GM18951 (cell line): ENCODE measurements around the gene KIAA0513.

Source experiments
- POLR2A ChIP-seq: IDR thresholded peaks from 4 replicates; pipeline ENCODE4 v1.6.1; 2011; ENCODE audit warnings: mild to moderate bottlenecking; ENCODE audit not compliant: insufficient read length, insufficient read depth; ENCODE audit errors: extremely low read depth
- in situ Hi-C: fragments of 300-500 bp; cut with MboI; formaldehyde crosslinking; loops from one replicate; pipeline ENCODE4 v1.12.0; 2022; ENCODE audit warnings: low sequenced_read_pairs, mixed read lengths, inconsistent platforms; ENCODE audit not compliant: unreplicated experiment

Gene KIAA0513

GRCh38 chr16:85067426-85067825 is 39.8 kb downstream of the KIAA0513 start:
- in situ Hi-C loops = no loop called here
- TF ChIP-seq POLR2A = no peak

DNA sequence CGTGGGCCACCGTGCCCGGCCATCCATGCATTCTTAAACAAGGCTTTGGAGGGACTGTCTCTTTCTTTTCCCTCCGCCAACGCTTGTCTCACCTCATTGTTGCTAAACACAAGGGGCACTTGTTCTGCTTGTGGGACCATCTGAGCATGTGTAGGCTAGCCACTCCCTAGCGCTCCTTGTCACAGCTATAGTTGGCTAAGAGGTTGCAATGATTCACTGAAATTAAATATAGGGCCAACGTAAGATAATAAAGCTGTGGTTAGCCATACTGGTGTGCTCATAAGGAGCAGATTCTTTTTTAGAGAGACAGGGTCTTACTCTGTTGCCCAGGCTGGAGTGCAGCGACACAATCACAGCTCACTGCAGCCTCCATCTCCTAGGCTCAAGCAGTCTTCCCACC is 41.2 kb downstream of the KIAA0513 start:
- TF ChIP-seq POLR2A = no peak
- in situ Hi-C loops = no loop called here

DNA sequence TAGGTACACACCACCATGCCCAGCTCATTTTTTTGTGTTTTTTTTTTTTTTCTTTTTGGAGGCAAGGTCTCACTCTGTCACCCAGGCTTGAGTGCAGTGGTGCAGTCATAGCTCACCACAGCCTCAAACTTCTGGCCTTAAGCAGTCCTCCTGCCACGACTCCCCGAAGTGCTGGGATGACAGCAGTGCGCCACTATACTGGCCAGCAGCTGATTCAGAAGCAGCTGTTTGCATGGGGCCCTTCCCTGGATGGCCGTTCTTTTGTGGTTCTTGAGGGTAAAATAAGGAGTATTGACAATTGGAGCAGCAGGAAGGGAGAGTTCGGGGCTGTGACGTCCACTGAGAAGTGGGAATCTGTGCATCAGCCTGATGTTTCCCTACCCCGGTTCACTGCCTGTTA is 41.6 kb downstream of the KIAA0513 start:
- TF ChIP-seq POLR2A = no peak
- in situ Hi-C loops = no loop called here

DNA sequence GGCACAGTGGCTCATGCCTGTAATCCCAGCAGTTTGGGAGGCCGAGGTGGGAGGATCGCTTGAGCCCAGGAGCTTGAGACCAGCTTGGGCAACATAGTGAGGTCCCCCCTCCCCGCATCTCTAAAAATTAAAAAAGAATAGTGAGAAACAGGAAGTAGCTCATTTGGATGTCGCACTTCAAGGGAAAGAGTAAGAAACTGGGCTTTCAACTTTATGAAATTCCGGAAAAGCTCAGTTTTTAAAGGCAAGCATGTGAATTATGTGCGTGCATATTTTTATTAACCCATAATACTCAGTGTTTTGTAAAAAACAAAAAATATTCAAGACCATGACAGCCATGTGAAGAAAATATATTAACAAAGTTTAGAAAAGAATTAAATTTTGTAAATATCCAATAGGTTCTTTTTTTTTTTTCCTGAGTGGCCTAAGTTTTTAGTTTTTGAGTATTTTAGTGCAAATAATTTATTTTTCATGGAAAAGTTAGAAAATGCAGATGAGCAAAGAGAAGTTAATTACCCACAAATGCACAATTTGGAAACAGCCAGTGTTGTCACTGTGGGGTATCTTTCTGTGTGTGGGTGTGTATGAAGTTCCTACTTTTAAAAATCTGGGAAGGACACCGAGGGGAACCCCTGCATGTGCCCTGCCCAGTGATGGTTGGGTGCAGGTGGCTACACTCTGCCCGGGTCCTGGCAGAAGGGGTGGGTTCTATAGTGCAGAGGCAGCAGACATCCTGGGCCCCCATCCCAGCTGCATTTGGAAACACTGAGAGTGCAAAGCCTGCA is 44.7 kb downstream of the KIAA0513 start:
- no peak for TF ChIP-seq POLR2A
- in situ Hi-C loops = no loop called here

- in situ Hi-C loops = no loop called here
- no peak for TF ChIP-seq POLR2A
Measured at GRCh38 chr16:85072947-85073346, 45.4 kb downstream of the KIAA0513 start.

DNA sequence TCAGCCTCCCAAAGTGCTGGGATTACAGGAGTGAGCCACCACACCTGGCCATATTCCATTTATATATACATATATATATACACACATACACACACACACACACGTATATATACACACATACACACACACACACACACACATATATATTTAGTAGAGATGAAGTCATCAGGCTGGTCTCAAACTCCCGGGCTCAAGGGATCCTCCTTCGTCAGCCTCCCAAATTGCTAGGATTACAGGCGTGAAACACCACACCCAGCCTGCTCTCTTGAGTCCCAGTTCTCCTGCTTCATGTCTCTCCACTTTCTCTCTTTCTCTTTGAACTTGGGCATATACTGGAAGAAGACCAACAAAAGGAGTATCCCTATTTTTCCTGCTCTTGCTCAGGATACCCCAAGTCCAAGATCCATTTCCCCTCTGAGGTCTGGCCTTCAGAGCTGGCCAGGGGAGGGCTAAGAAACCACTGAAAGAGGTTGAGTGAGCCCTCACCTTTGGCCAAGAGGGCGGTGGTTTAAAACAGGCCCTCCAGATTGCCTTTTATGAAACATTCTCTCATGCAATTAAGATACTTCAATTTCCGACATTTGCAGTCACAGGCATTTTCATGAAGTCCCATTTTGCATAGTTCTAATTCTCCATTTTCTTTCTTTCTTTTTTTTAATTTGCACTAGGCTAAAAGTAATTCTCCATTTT is 46.8 kb downstream of the KIAA0513 start:
- in situ Hi-C loops = no loop called here
- no peak for TF ChIP-seq POLR2A

DNA sequence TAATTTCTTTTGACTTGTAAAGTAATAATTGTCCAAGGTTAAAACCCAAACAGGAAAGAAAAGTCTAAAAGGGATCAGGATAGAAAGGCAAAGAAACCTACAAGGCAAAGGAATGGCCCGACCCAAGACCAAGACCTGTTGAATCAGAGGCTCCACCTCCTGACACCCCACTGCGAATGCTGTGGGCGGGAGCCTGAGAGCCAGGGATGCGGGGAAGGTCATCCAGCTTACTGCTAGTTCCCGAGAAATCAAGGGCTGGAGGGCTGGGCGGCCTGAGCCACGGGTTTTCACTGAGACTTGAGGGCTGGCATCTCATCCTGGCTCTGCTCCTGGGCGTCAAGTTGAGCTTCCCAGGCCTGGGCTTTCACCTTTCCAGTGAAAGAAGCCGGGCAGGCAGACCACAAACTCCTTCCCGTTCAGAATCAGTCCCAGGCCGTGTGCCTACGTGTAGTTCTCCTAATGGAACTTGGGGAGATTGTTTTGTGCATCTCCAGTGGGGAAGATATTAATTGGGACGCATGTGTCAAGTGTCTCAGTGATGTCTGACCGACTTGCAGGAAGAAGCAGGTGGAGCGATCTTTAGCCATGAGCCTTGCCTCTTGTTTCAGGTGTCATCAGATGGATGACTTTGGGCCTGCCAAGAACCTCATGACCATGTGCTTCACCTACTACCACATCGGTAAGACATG is 47.8 kb downstream of the KIAA0513 start:
- TF ChIP-seq POLR2A = no peak
- in situ Hi-C loops = no loop called here

DNA sequence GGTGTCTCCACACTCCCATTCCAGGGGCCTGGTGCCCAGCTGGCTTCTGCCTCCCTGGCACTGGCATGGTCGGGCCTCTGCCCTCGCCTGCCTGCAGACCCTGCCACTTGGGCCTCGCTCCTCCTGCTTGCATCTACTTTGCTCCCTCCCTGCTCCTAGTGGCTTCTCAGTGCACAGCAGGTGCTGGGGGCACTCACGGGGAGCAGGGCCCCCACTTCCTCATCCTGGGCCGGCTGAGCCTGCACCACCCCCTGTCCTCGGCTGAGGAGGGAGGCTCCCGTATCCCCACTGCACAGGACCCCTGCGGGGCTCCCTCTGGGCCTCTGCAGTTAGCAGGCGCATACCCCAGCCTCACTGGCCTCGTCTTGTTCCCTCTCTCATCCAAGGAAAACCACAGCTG is 49.4 kb downstream of the KIAA0513 start:
- no peak for TF ChIP-seq POLR2A
- in situ Hi-C loops = no loop called here

DNA sequence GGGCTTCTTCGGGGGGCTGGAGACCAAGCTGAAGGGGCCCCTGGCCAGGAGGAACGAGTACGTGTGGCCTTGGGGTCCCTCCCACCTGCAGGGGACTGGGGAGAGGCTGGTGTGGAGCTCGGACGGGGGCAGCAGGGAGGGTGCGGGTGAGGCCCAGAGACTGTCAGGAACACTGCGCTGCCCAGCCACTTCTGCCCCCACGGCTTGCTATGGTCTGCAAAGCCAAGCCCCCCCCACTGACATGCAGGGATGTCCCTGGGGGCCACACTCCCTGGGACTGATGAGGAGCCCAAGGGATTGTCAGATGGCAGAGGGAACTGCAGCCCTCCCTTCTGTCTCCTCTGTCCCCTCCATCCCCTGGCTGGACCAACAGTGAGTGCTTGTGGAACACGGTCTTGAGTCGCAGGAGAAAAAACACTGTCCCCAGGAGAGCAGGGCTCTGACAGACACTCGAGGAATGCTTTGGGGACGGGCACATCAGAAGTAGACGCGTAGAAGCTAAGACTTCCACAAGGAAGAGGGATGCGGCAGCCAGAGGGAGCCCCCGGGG is 50.1 kb downstream of the KIAA0513 start:
- no peak for TF ChIP-seq POLR2A
- in situ Hi-C loops = no loop called here

GRCh38 chr16:85078226-85078625 is 50.6 kb downstream of the KIAA0513 start:
- in situ Hi-C loops = no loop called here
- no peak for TF ChIP-seq POLR2A

- no peak for TF ChIP-seq POLR2A
Measured at GRCh38 chr16:85078952-85079351, 51.4 kb downstream of the KIAA0513 start.

GRCh38 chr16:85079785-85080570 is 52.4 kb downstream of the KIAA0513 start:
- no peak for TF ChIP-seq POLR2A
- in situ Hi-C loops = no loop called here

More at GRCh38 chr16:85078952-85079351, 51.4 kb downstream of the KIAA0513 start:
- in situ Hi-C loops = no loop called here

DNA sequence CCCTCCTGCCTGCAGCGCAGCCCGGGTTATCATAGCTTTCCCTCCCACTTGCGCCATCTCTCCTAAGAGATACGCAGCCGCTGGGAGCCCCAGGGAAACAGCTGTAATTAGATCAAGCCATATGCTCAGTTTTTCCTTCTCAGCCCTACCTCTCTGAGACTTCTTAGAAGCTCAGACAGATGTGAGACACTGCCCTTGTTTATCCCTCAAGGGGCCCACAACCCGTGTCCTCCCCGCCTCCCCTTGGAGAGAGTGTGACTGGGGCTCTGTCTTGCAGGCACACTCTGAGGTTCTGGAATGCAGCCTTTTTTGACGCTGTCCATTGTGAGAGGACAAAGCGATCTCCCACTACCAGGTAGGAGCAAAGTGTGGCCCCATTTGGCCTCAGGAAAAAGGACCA is 53.4 kb downstream of the KIAA0513 start:
- no peak for TF ChIP-seq POLR2A
- in situ Hi-C loops = no loop called here
